ENCODE results near the gene IL20RA.
A peak's percentile ranks its signal among the peaks of the same experiment; 100 is the strongest.
"Not testable (repeated sequence)": the region's sequence is repeated elsewhere in the genome, so short reads cannot be mapped to it uniquely, and the experiment has no call there.

IL20RA gene

DNA sequence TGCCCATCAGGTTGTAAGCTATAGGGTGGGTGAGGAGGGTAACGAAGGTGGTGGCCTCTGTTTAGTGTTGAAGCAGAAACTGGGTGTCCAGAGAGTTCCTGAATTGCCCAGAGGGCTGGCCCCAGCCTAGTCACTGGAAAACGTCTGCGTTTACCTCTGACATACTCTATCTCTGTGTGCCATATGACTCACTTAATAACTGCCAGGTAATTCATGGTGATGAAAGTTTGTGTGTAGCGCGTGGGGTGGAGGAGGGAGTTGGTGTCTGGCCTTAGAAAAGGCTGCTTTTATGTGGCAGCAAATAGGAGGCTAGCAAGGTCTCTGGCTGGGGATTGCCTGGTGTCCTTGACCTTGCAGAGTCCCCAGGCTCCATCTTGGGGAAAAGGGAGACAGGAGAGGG, 75.3 kb downstream of the IL20RA start:
- peak; percentile 72 for DNase-seq

DNA sequence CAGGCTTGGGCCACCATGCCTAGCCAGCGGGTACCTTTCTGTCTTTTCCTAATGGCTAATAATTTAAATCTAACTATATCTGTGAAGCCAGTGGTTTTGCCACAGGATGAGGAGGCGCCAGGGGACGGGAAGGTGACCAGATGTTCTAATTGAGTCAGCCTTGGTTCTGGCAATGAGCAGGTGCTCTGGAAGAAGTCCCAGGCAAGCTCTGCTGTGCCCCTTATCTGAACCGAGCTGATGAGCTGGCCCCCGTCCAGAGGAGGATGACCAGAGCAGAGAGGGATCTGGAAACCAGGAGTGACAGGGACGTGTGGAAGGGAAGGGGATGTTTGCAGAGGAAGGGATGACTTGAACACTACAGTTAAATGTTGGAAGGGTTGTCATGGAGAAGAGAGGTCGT, 75.9 kb downstream of the IL20RA start:
- DNase-seq, result no peak

DNA sequence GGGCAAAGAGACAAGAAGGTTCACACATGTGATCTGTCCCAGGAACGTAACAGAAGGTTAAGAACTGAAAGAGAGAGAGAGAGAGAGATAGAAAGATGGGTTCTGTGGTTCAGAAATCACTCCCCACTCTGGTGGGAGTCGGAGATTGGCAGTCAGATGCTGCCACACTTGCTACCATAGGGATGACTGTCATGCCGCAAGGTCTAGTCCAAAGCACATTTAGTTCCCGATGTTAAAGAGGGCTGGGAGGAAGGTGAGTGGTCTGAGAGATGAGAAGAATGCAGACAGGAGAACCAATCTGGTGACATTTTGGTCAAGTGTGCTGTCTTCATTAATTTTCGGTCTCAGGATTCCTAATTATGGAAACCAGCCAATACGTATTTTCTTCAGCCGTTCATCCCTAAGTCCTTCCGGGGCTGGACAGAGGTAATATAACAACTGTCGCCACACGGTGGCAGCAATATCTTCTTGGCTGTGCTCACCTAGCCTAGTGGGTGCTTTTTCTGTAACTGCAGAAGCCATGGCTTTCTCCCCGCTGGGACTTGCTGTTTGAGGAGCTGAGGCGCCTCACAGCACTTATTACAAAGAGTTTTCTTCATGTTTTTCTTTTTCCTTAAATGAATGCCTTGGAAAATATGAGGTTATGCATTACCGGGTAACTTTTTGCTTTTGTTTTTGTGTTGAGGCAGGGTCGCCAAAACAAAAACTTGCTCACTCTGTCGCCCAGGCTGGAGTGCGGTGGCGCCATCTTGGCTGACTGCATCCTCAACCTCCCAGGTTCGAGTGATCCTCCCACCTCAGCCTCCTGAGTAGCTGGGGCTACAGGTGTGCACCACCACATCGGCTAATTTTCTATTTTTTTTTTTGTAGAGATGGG, 76.7 kb downstream of the IL20RA start:
- DNase-seq, result peak; percentile 88

- DNase-seq, result no peak
These were observed 80.4 kb downstream of the IL20RA start for GRCh38 chr6:136964398-136964797.

- DNase-seq, result no peak
These were observed 81.5 kb downstream of the IL20RA start for GRCh38 chr6:136963259-136963658.

DNA sequence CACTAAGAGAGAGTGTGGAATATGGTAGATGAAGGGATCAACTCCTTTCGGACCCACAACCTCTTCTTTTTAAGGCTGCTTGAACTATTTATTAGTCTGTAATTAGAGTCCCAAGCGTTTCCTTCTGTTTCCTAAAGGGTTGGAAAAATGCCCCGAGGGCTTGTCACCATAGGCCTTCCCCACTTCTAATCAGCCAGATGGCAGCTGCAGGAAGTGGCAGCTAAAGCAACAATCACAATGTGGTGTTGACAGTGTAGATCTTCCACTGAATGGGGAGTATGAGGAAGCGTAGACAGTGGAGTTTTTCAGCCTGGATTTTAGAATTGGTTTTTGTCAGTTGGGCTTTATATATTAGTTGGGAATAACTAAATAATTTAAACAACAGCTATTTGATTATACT, 82.1 kb downstream of the IL20RA start:
- peak; percentile 83 for DNase-seq

DNA sequence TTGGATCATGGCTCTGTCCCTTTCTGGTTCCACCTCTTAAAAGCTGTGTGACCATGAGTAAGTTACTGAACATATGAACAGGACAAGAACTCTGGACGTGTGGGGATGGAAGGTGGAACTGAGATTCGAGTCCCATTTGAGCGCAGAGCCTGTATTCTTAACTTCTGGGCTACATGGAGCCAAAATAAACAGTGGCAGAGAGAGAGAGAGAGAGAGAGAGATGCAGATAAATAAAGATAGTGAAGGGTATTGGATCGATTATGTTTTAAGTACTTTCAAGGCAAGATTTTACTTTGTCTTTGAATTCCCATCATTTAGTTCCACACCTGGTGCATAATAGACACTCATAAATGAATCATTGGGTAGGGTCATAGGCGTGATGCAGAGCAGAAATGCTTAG, 82.9 kb downstream of the IL20RA start:
- no peak for DNase-seq

GRCh38 chr6:136960781-136961180, 84.0 kb downstream of the IL20RA start:
- no peak for DNase-seq

DNA sequence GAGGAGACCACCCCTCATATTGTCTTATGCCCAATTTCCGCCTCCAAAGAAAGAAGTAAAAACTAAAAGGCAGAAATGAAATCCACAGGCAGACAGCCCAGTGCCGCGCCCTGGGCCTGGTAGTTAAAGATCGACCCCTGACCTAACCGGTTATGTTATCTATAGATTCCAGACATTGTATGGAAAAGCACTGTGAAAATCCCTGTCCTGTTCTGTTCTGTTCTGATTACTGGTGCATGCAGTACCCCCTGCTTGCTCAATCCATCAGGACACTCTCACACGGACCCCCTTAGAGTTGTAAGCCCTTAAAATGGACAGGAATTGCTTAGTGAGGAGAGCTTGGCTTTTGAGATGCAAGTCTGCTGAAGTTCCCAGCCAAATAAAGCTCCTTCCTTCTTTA, 84.8 kb downstream of the IL20RA start:
- DNase-seq, result not testable (repeated sequence)

DNA sequence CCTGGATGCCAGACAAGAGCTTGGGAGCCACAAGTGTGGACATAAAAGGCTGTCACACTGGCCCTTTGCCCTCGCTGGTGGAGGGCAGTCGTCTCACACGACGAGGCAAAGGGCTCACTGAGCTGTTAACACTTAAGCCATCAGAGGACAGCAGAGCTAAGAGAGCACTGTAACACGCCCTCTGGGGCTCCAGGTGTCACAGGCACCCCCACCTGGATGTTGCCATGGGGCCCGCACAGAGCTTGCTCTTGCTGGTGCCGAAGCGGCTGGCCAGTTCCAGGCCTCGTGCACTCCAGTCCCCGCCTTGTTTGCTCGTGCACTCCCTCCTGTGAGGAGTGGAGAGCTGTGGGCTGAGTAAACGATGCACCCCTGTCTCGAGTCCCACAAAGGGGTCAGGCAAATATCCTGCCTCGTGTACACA, 85.3 kb downstream of the IL20RA start:
- DNase-seq, result peak; percentile 83

DNA sequence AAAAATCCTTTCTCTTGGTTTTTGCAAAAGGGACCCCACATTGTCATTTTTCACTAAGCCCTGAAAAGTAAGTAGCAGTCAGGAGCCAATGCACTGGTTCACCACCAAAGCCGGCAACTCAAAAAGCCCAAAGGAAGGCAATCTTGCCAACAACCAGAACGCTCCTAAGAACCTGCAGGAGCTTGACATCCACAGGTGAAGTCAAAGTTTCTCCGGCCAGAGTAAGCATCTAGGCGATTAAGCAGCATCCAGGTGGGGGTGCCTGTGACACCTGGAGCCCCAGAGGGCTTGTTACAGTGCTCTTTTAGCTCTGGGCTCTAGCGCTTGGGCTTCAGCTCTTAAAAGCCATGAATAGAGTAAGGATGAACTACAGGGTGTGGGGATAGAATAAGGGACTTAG, 86.6 kb downstream of the IL20RA start:
- no peak for DNase-seq

DNA sequence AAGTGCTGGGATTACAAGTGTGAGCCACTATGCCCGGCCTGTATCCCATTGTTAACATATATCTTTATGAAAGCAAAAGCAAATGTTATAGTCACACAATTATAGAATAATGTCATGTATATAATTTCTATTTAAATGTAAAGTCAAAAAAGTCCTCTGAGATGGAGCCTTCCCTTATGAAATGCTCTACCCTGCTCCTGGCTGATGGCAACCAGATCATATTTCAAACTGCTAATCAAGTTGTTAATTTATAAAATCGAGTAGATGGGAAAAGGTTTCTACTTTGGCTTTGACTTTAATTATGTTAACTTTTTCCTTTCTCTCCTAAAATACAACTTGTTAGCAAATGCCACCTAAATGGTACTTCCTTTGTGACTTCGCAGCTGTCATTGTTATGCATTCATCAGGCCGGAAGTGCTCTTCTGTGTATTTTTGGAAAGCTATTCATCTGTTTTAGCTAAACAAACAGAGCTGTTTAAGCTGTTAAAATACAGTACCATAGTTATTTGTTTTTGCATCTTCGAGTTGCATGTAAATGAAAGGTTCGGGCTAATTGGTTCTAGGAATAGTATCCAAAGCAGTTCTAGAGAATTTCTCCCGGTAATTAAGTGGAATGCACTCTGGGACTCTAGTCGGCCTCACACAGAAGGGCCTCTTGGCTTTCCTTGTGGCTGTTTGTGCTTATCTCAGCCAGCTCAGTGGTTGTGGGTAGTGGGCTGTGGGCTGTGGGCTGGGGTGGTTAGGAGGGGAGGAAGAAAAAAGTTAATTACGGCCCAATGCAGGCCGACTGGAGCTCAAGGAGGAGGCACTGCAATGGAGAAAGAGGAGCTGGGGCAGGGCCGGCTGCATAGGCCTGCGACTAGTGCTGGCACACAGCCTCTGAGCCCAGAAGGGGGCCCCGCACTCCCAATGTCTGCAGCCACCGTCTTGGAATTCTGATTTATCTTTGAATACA, 87.9 kb downstream of the IL20RA start:
- DNase-seq, result peak; percentile 74

GRCh38 chr6:136955123-136955522, 89.6 kb downstream of the IL20RA start:
- no peak for DNase-seq

DNA sequence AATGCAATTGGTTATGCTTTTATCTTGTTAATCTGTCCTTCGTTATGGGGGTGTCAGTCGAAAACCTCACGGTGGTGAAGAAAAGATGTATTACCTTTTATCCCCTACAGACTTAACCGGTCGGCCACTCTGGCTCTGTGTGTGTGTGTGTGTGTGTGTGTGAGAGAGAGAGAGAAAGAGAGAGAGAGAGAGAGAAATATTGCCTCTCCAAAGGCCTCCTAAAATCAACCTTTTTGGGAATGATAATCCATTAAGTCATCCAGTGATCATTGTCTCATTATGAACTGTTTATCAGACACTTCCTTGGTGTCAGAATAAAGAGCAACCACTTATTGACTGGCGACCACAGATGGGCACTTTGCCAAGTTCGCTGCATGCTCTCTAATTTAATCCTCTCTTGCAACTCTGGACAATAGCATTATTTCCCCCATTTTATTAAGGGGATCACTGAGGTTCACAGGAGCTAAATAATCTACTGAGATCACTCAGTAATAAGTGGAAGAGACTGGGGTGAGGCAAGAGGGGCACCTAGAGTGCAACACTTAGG, 92.0 kb downstream of the IL20RA start:
- DNase-seq, result no peak

- DNase-seq, result no peak
These were observed 94.2 kb downstream of the IL20RA start for GRCh38 chr6:136950436-136951126.

Measured in islet precursor cell (in vitro differentiated cells).